TTC549 (cell line): Measurements from ENCODE around the gene GID8.
"Not testable (repeated sequence)": the region's sequence is repeated elsewhere in the genome, so short reads cannot be mapped to it uniquely, and the experiment has no call there.

Source experiments
- FAIRE-seq: peaks from 2 replicates; lab custom pipeline; 2012; peaks lifted over from hg19 to GRCh38; lab: Jason Lieb, UNC

The GID8 gene

DNA sequence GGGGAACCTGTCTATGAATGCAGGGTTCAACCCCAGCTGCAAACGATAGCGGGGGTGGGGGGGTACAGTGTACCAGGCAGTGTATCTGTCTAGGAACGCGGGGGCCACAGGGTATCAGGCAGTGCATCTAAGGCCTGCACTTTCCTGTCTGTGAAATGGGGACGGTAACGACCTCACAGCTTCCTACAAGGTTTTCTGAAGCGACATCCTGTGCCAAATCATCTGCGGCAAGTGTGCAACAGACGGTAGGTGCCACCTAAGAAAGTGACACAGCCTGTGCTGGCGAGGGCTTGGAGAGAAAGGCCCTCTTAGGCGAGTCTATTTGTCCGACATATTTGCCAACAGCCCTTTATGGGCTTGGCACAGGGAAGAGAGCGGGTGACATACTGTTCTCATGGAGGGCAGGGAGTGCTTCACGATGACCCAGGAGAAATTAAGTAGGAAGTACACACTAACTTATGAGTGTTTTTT, 15.5 kb upstream of the GID8 start:
- no peak for FAIRE-seq

DNA sequence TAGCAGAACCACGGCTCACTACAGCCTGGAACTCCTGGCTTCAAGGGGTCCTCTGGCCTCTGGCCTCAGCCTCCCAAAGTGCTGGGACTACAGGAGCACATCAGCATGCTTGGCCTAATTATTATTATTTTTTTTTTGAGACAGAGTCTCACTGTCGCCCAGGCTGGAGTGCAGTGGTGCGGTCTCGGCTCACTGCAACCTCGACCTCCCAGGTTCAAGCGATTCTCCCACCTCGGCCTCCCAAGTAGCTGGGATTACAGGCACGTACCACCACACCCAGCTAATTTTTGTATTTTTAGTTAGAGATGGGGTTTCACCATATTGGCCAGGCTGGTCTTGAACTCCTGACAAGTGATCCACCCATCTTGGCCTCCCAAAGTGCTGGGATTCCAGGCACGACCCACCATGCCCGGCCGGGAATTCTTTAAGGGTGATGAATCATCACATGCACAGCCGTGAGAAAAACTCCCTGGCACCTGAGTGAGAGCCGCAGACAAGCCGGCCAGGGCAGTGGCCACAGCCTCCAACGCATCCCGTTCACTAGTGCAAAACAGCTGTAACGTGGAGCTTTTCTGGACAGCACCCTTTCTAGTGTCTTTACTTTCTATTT, 14.8 kb upstream of the GID8 start:
- FAIRE-seq = not testable (repeated sequence)

DNA sequence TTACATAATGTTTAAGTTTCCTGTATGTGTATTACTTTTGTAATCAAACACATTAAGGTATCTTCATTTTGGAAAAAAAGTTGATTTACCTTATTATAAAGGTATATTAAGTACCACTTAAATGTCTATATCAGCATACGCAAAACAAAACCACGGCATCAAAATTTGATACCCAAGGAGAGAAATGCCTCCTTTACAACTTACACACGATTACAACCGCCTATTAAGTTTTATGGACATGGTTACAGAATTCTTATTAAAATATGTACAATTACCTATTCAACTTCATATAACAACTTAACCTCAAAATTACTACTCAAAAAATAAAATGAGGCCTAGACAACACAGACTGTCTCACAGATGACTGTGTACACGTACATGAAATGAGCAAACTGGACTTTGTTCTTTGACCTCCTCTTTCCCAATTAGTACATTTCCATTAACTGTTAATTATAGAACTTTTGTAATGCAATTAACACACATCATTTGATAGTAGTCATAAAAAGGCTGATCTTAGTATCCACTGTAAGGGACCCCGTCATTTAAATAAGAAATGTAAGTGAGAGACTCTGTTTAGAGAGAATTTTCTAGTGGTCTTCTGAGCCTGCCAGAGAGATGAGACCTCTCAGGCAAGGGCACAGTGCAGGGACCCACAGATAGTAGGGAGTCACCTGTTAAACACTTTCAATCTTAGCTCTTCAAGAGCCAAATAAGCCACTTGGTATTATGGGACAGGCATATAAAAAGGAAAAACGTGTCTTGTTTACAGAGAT, 14.1 kb upstream of the GID8 start:
- FAIRE-seq = no peak

DNA sequence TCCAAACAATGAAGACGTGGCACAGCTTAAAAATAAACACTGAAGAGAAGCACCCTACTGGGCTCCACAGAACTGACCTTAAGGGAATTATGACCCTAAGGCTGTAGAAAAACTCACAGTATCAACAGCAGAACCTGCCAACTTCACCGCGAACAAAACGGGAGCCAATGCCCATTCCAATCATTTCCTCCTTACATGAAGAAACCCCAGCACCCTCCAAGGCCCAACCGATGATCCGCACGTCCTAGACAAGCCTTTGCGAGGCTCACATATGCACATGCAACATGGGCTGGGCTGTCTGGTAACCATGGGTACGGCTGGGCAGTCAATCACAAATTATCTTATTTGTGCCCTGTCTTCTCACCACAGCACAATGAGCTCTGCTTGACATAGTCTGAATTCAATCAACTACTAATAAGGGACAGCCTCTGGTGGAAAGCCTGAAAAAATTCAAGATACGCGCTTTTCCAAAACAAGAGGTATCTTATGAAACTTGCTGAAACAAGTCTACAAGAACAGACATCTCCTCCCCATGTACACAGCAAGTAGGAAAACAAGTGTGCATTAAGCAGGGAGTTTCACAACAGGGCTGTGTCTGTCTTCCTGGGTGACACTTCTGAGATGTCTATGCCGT, 13.4 kb upstream of the GID8 start:
- no peak for FAIRE-seq

DNA sequence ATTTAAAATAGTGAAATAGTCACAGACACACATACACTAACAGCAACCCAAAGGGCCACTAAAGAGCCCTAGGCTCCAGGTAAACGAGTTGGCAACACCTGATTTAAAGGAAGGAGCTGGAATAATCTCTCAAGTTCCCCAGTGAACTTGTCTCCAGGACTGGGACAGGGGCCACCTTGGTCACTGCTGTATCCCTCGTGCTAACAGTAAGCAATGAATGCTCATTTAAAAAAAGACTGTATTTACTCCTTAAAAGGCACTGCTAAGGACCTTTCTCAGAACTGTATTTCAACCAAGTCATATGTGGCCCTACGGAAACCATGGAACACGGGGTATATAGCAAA, 12.9 kb upstream of the GID8 start:
- no peak for FAIRE-seq

DNA sequence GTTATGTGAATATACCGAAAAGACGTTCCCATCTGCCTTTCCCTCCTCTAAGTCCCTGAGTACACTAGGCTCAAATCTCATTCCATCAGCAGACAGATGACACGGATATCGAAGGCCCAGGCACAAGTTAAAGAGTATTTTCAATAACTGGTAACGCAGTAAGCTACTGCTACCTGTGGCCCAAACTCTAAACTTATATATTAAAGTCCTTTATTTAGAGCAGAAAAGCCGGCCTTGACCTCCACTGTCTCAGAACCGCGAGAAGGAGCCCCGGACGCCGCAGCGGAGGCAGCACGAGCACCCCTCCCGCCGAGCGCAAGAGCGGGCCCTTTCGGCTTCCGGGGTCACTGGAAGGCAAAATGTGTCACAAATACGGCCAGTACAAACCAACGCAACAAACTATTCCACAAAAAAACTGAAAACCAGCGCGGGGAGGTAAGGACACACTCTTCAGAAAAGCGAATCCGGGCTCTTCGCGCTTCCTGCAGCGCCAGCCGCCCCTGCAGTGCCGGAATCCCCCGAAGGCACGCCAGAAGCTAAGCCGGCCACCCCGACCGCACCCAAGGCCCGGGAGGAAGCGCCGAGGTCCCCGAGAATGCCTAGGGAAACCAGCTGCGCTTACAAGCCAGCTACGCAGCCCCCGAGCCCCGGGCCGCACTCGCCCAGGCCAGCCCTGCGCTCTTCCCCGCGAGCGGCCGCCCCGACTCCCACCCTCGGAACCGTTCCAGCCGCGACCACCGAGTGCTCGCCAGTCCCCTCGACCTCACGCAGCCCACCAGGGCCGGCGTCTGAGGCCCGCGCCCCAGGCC, 12.3 kb upstream of the GID8 start:
- FAIRE-seq = no peak

DNA sequence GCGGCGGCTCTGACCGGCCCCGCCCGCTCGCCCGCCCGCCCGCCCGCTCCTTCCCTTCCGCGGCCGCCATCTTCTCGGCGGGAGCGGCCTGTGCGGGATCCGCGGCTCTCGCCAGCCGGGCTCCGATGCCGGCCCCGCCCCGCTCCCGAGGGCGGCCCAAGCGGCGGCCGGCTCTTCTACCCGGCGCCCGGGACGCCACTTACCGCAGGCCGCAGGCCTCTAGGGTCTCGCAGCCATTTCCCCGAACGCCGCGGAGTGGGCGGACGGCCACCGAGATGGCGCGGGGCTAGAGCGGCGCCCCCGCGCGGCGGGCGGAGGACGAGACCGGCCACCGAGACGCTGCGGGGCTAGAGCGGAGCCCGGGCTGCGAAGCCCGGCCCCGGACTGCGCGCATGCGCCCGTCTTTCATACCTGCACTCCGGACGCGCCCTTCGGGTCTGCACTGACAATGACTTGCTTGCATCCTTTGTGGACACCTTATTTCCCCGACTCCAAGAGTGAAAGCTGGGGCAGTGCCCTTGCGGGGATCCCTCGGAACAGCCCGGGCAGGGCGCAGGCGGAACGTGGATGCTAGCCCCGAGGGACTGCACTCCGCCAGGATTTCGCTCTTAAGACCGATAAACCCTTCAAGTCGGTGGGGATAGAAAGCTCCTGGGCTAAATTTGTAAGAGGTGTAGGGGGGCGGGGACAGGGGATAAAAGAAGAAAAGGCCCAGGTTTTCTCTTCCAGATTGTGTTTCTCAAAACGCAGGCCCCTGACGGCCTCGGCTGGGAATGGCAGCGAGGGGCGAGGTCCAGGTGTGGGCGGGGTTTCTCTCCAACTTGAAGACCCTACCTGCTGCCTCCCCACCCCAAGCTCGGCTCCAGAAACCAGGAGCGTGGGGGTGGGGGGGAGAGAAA, 11.5 kb upstream of the GID8 start, which contains the start of gene DIDO1:
Gene DIDO1, minus strand, starts transcription at position 277 of the 899 bp plus-strand sequence.
- FAIRE-seq = no peak

DNA sequence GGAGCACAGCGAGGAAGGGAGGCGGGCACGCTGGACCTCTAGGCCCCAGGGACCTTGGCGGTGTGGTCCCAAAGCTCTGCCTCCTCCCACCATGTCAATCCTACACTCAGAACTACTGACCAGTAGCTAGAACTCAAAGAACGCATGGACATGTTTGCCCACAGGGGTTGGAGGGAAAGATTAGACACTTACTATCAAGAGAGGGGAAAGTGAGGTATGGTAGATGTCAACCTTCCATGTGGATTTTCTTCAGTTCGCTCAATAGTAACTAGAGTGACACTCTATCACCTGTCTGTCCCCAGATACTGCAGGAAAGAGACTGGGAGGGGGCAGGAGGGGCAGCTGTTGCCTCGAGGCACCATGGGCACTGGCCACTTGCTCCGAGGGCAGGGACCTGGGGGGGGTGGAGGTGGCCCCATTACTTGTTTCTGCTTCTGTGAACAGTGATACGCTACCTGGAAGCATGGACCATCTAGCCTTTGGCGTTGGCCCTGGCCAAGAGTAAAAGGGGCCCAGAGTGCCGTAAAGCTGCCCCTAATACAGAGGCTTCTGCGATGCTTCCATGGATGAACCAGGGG, 10.7 kb upstream of the GID8 start:
- no peak for FAIRE-seq

DNA sequence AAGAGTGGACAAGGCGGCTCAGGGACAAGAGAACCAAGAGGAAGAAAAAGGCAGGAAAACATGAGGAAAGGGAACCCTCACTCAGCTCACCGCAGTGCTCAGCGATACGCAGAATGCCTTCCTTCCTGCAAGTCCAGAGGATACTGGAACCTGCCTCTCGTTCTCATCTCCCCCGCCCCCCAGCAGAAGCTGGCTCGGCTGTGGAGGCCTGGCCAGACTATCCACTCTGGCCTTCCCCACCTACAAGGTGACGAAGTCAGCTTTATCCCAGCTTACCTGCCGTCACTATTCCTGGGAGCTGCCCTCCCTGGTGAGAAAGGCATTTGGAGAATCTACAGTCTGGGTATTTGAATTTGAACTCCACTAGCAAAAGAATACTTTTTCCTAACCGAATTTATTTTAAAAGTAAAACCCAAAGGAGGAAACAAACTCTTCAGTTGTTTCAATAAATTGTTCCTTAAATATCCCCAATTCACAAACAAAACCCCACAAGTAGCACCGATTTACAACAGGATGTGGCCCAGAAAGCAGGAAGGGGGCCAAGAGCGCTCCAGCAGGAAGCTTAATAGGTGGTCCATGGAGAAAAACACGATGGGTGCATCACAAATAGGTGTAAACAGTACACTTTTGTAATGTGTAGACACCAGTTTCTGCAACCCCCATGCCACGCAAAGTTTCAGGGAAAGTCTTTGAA, 9.6 kb upstream of the GID8 start:
- no peak for FAIRE-seq

DNA sequence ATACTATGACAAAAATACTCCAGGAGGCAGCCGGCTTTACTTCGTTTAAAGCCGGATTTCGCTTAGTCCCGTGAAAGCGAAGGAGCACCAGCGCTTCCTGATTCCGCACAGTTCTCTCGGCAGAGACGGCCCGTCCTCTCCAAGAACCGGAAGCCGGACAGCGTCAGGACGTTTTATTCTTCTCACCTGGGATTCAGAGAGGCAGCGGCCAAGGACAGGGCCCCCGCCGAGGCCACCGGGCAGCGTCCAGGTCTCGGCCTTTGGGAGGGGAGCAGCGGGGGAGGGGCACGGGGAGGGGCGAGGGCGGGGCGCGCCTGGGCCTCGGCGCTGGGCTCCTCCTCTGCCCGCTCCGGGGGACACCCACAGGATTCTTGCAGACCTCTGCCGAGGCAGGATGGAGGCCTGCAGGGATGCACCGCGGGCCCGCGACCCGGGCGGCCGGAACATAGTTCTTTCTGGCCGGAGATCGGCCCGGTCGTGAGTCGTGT, 8.9 kb upstream of the GID8 start:
- no peak for FAIRE-seq

DNA sequence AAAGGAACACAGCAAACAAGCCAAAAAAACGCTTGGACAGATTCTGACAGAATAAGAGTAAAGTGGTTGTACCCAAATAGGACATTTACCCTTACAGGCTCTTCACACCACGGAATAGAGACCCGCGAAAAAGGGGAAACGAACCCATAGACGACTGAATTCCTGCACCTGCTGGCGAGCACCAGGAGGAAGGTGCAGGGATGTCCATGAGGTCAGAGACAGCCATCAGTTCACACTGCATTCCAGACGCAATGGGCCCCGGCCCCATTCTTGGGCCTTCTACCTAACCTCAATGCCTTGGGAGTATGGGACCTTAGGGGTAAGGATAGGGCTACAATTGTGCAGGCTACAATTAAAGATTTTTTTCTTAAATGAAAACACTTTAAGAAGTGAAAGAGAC, 6.5 kb upstream of the GID8 start:
- no peak for FAIRE-seq

DNA sequence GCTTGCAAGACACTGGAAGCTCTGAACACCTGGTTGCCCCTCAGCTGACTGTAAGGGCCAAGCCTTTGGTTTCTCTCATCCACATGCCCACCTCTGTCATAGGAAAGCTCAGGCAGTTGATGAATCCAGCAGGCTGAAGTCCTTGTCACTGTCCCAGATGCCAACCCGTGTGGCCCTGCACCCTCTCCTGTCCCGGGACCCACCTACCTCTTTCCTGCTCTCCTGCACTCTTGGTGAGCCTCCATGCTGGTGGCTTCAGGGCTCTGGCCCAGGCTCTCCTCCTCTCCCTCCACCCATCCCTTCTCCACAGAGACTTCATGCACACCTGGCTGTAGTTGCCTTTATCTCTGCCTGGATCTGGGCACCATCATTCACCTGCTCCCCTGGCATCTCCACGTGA, 4.0 kb upstream of the GID8 start:
- no peak for FAIRE-seq

DNA sequence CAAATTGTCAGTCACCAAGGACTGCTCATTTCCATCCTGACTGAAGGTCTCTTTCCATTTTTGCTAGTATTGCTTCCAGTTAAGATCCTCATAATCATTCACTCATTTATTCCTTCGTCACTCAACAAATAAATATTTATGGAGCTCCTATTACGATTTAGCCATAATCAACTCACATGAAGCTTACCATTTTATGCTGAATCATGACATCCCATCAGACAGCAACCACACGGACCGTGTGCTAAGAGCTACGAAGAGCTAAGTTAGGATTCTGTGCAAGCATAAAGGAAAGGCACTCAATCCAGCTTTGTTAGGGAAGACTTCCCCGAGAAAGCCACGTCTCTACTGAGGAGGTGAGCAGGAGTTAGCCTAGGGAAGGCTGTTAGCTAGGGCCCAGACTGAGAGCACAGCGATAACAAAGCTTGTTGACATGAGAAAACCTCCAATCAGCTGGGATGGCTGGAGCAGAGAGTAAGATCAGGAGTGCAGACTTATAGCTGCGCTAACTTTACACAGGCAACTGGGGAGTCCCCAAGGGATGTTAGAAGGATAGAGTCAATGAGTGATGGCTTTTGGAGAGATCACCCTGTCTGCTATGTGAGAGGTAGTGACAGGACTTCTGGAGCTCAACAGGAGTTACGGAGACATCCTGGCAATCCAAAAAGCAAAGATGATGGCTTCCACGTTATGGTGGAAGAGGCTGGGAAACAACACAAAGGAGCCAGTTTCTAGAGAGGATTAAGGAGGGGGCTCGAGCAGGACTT, 2.6 kb upstream of the GID8 start:
- FAIRE-seq = no peak

DNA sequence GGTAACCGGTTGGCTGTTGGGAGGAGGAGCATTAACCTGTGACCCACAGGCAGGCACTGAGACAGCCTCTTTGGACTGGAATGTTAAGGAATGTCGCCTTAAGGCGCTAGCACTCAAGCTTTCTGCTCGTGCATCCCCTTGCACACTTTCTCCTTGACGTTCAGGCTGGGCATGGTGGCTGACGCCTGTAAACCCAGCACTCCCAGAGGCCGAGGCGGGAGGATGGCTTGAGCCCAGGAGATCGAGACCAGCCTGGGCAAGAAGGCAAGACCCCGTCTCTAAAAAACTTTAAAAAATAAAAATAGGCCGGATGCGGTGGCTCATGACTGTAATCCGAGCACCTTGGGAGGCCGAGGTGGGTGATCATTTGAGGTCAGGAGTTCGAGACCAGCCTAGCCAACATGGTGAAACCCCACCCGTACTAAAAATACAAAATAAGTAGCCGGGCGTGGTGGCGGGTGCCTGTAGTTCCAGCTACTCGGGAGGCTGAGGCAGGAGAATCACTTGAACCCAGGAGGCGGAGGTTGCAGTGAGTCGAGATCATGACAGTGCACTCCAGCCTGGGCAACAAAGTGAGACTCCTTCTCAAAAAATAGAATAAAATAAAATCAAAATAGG, 1.9 kb upstream of the GID8 start:
- FAIRE-seq = no peak

DNA sequence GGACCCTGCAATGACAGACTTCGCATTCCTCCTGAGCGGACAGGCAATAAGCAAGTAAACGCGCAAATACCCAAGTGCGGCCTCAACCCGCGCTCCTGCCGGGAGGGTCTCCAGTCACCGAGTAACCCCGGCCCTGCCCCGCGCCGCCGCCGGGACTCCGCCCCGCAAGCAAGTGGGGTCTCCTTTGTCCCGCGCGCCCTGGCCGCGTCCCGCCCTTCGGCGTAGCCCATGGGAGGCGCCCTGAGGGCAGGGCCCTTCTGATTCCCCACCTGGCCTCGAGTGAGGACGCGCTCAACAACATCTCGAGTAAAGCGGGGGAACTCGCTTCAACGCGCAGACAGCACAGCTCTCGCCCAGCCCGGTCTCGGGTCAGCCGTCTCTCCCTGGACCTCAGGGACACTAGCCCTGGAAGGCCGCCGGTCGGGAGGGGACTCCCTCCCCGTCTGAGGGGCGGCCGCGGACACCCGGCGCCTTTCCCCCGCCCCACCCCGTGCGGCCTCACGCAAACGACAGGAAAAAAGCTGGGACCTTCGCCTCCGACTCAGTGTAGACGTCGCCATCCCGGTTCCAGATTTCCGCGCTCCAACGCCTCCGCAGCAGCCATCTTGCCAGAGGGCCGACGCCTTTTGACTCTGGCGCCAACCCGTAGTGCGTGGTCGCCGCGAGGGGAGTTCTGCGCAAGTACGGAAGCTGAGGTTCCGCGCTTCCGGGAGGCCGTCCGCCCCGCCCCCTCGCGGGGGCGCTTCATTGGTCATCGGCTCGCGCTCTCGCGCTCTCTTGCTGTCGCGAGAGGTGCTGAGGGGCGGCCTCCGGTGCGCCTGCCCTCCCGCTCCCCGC, 461 bp upstream of the GID8 start:
- FAIRE-seq = no peak

DNA sequence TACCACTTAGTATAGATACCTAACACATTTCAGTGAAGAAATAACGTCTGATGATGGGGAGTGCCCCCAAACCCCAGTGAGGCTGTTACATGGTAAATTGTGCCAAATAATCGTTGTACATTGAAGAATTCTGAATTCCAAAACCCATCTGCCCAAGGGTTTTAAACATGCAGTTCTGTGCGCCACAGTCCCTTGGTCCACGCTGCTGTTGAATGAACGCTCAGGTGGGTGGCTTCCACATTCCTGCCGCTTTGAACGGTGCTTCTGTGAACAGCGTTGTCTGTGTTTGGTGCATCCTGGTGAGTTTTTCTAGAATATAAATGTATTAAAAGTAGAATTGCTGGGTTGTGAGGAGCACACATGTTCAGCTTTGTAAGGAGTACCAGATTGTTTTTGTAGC, 2.9 kb downstream of the GID8 start:
- no peak for FAIRE-seq

DNA sequence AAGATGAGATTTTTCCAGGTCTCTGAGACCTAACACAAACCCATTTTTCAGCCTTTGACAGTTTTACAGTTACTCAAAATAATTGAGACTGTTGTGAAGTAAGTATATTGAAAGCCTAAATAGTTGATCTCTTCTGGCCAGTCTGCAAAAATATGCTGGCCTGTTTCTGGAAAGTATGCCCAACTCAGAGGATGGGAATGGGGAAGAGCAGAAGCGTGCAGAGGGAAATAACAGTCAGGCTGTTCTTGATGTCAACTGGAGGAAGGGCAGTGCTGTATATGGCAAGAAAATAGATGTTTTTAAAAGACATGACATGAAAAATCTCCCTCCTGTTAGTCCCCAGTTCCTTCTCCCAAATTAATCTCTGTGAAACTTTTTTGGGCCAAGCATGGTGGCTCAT, 3.8 kb downstream of the GID8 start:
- FAIRE-seq = no peak

DNA sequence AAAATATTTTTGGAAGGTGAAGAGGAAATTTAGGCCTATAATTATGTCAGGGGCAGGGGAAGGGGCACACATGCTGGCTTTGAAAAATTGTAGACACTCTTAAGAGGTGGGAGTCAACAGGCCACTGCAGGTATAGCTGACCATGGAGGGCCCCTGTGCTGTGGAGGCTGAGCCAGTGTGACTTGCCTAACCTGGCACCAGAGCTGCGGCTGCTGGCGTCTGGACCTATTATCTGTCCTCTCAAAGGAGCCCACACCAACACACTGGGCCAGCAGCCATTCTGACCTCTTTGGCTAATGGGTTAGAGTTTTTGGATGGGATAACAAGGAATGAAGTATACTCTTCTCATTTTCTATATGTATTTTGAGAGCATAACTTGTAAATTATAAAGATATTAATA, 4.5 kb downstream of the GID8 start:
- no peak for FAIRE-seq
